ENCODE measurements around the gene INTS7.

The INTS7 gene

DNA sequence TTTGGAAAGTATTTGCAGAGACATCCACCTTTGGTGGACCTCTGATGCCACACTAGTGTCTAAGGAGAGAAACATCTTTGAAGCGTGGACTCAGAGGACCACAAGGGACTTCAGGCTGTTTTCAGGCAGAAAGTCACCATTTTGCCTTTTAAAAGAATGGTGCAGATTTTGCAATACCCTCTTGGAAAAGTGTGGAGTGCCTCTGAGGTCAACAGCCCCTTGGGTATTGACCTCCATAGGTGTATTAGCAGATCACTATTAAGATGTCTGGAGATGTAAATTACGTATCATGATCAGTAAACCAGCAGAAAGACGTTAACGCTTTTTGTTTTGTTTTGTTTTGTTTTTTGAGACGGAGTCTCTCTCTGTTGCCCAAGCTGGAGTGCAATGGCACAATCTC lies 87.0 kb downstream of the INTS7 start:
- no peaks in the 10 kb centered on the region for H3K27me3 ChIP-seq (ENCODE audit: control insufficient read depth in 1 of 2, insufficient read depth in 1 of 2, low read length in 2 of 2)
- no peak overlapping the region for H3K4me2 ChIP-seq (ENCODE audit: low read length, poor library complexity, severe bottlenecking)
- H3K36me3 ChIP-seq (ENCODE audit: control insufficient read depth in 1 of 2, insufficient read depth in 2 of 2, low read depth in 1 of 2, low read length in 2 of 2), result peaks cover 0 to 24% of the 10 kb centered on the region in 2 experiments
- H4K91ac ChIP-seq (ENCODE audit: low read length), result no peak overlapping the region
- no peak overlapping the region for H3K23ac ChIP-seq (ENCODE audit: low read length in 2 of 2)
- H3K14ac ChIP-seq (ENCODE audit: low read length in 2 of 2), result no peak overlapping the region
- H3K27ac ChIP-seq (ENCODE audit: low read length, poor library complexity, severe bottlenecking), result no peak overlapping the region
- 97% methylated on average over 5 of the region's 5 CpGs for WGBS
- H2AK5ac ChIP-seq (ENCODE audit: low read length, severe bottlenecking), result no peak overlapping the region
- H3K9me3 ChIP-seq (ENCODE audit: control insufficient read depth, low read length), result no peaks in the 10 kb centered on the region
- H2BK15ac ChIP-seq (ENCODE audit: low read depth, poor library complexity, severe bottlenecking), result no peak overlapping the region
- no peak overlapping the region for H2BK5ac ChIP-seq (ENCODE audit: low read depth, low read length, poor library complexity, severe bottlenecking)
- no peak overlapping the region for H4K8ac ChIP-seq (ENCODE audit: low read length)
- no peak overlapping the region for H2BK12ac ChIP-seq (ENCODE audit: low read length in 2 of 2)
- no peak overlapping the region for H3K4me3 ChIP-seq (ENCODE audit: insufficient read depth in 1 of 2, low read depth in 1 of 2, low read length in 2 of 2)
- DNase-seq, result no peak
- peaks cover 10% of the 10 kb centered on the region for H3K4me1 ChIP-seq (ENCODE audit: control insufficient read depth, insufficient read depth, low read depth, low read length)
- H3K9ac ChIP-seq (ENCODE audit: low read length), result no peak overlapping the region
- no peak overlapping the region for H2BK120ac ChIP-seq (ENCODE audit: low read depth, low read length)
- H3K79me1 ChIP-seq (replicated peaks; ENCODE audit: low read length, poor library complexity, severe bottlenecking), result no peaks in the 10 kb centered on the region
- no peak overlapping the region for H3K18ac ChIP-seq (ENCODE audit: low read depth in 1 of 2, low read length in 2 of 2)
- no peak overlapping the region for H3K4ac ChIP-seq (ENCODE audit: low read depth in 1 of 2, low read length in 2 of 2)
- no peak overlapping the region for H2AFZ ChIP-seq (ENCODE audit: low read depth, low read length)

GRCh38 chr1:211947396-211948295 lies 87.7 kb downstream of the INTS7 start:
- no peak overlapping the region for H3K18ac ChIP-seq (ENCODE audit: low read depth in 1 of 2, low read length in 2 of 2)
- no peak for DNase-seq
- no peaks in the 10 kb centered on the region for H3K27me3 ChIP-seq (ENCODE audit: control insufficient read depth in 1 of 2, insufficient read depth in 1 of 2, low read length in 2 of 2)
- H2AK5ac ChIP-seq (ENCODE audit: low read length, severe bottlenecking), result no peak overlapping the region
- no peak overlapping the region for H2BK12ac ChIP-seq (ENCODE audit: low read length in 2 of 2)
- H3K4ac ChIP-seq (ENCODE audit: low read depth in 1 of 2, low read length in 2 of 2), result no peak overlapping the region
- no peak overlapping the region for H3K14ac ChIP-seq (ENCODE audit: low read length in 2 of 2)
- H3K27ac ChIP-seq (ENCODE audit: low read length, poor library complexity, severe bottlenecking), result no peak overlapping the region
- H3K4me2 ChIP-seq (ENCODE audit: low read length, poor library complexity, severe bottlenecking), result no peak overlapping the region
- H3K4me3 ChIP-seq (ENCODE audit: insufficient read depth in 1 of 2, low read depth in 1 of 2, low read length in 2 of 2), result no peak overlapping the region
- H2BK15ac ChIP-seq (ENCODE audit: low read depth, poor library complexity, severe bottlenecking), result no peak overlapping the region
- 67% methylated on average over 10 of the region's 11 CpGs for WGBS
- no peak overlapping the region for H2BK5ac ChIP-seq (ENCODE audit: low read depth, low read length, poor library complexity, severe bottlenecking)
- H2AFZ ChIP-seq (ENCODE audit: low read depth, low read length), result no peak overlapping the region
- peaks cover 0 to 28% of the 10 kb centered on the region in 2 experiments for H3K36me3 ChIP-seq (ENCODE audit: control insufficient read depth in 1 of 2, insufficient read depth in 2 of 2, low read depth in 1 of 2, low read length in 2 of 2)
- H4K91ac ChIP-seq (ENCODE audit: low read length), result no peak overlapping the region
- H3K9ac ChIP-seq (ENCODE audit: low read length), result no peak overlapping the region
- no peak overlapping the region for H3K23ac ChIP-seq (ENCODE audit: low read length in 2 of 2)
- H4K8ac ChIP-seq (ENCODE audit: low read length), result no peak overlapping the region
- no peaks in the 10 kb centered on the region for H3K9me3 ChIP-seq (ENCODE audit: control insufficient read depth, low read length)
- H3K4me1 ChIP-seq (ENCODE audit: control insufficient read depth, insufficient read depth, low read depth, low read length), result peaks cover 10% of the 10 kb centered on the region
- no peak overlapping the region for H2BK120ac ChIP-seq (ENCODE audit: low read depth, low read length)
- no peaks in the 10 kb centered on the region for H3K79me1 ChIP-seq (replicated peaks; ENCODE audit: low read length, poor library complexity, severe bottlenecking)

DNA sequence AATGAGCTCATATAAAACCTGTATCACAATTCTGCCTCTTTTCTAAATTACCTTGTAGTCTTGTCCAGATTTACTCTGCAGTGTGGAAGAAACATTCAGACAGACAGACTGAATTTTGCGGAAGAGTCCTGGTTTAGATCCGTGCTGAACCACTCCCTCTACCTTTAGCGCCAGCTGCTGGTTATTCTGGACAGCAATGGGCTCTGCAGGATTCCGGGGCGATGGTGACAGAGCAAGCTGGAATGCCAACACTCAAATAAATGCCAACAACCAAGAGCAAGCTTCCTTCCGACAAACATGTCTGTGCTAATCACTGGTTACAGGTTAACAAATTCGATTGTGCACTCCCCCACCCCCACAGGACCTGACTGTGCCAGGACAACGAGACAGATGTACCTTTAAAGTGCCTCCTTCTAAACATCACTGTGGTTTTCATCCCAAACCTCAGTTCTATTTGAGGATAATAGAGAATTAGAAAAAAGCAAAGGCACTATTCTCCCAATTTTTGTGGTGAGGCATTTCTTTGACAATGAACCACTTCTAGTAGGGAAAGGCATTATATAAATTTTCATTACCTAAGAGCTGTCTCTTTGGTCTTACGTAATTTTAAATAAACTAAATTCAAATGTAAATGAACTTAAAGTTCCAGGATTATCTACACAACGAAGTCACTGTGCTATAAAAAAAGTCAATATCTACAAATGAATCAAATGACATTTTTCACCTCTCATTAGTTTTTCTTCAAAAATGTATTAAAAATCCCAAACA lies 90.4 kb downstream of the INTS7 start:
- H2AFZ ChIP-seq (ENCODE audit: low read depth, low read length), result no peak overlapping the region
- H3K14ac ChIP-seq (ENCODE audit: low read length in 2 of 2), result no peak overlapping the region
- H2BK120ac ChIP-seq (ENCODE audit: low read depth, low read length), result no peak overlapping the region
- H3K4ac ChIP-seq (ENCODE audit: low read depth in 1 of 2, low read length in 2 of 2), result no peak overlapping the region
- H3K18ac ChIP-seq (ENCODE audit: low read depth in 1 of 2, low read length in 2 of 2), result no peak overlapping the region
- H3K4me2 ChIP-seq (ENCODE audit: low read length, poor library complexity, severe bottlenecking), result no peak overlapping the region
- H3K4me3 ChIP-seq (ENCODE audit: insufficient read depth in 1 of 2, low read depth in 1 of 2, low read length in 2 of 2), result no peak overlapping the region
- H3K79me1 ChIP-seq (replicated peaks; ENCODE audit: low read length, poor library complexity, severe bottlenecking), result no peaks in the 10 kb centered on the region
- H3K4me1 ChIP-seq (ENCODE audit: control insufficient read depth, insufficient read depth, low read depth, low read length), result peaks cover 7% of the 10 kb centered on the region
- no peaks in the 10 kb centered on the region for H3K9me3 ChIP-seq (ENCODE audit: control insufficient read depth, low read length)
- H3K36me3 ChIP-seq (ENCODE audit: control insufficient read depth in 1 of 2, insufficient read depth in 2 of 2, low read depth in 1 of 2, low read length in 2 of 2), result peaks cover 4 to 28% of the 10 kb centered on the region in 2 experiments
- peak; percentile 34 for DNase-seq
- no peaks in the 10 kb centered on the region for H3K27me3 ChIP-seq (ENCODE audit: control insufficient read depth in 1 of 2, insufficient read depth in 1 of 2, low read length in 2 of 2)
- no peak overlapping the region for H3K23ac ChIP-seq (ENCODE audit: low read length in 2 of 2)
- no peak overlapping the region for H4K8ac ChIP-seq (ENCODE audit: low read length)
- H2BK15ac ChIP-seq (ENCODE audit: low read depth, poor library complexity, severe bottlenecking), result no peak overlapping the region
- 70% methylated on average over 8 of the region's 10 CpGs for WGBS
- no peak overlapping the region for H2BK5ac ChIP-seq (ENCODE audit: low read depth, low read length, poor library complexity, severe bottlenecking)
- peak overlapping the region; percentile 41 for H3K27ac ChIP-seq (ENCODE audit: low read length, poor library complexity, severe bottlenecking)
- H2AK5ac ChIP-seq (ENCODE audit: low read length, severe bottlenecking), result no peak overlapping the region
- no peak overlapping the region for H3K9ac ChIP-seq (ENCODE audit: low read length)
- no peak overlapping the region for H4K91ac ChIP-seq (ENCODE audit: low read length)
- H2BK12ac ChIP-seq (ENCODE audit: low read length in 2 of 2), result peak overlapping the region in 1 of 2 experiments; percentile 24

DNA sequence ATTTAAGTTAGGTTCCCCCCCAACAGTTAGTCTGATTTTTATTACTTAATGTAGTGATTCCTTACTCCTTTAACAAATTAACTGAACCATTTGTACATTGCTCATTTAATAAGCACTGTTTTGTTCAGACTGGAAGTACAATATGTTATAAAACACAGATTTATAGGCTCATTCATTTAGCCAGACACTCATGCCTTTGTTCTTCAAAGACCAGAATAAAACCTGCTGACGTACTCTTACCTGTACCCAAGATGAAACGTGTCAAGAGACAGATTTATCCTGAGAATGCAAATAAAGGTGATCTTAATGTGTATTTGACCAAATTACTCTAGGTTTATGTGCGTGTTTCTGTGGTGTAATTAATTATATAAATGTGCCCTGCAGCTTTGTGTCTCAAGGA lies 92.8 kb downstream of the INTS7 start:
- H3K36me3 ChIP-seq (ENCODE audit: control insufficient read depth in 1 of 2, insufficient read depth in 2 of 2, low read depth in 1 of 2, low read length in 2 of 2), result peaks cover 4 to 28% of the 10 kb centered on the region in 2 experiments
- H3K4me2 ChIP-seq (ENCODE audit: low read length, poor library complexity, severe bottlenecking), result no peak overlapping the region
- no peak overlapping the region for H4K91ac ChIP-seq (ENCODE audit: low read length)
- H2BK15ac ChIP-seq (ENCODE audit: low read depth, poor library complexity, severe bottlenecking), result no peak overlapping the region
- no peak overlapping the region for H4K8ac ChIP-seq (ENCODE audit: low read length)
- no peak overlapping the region for H2AFZ ChIP-seq (ENCODE audit: low read depth, low read length)
- H3K79me1 ChIP-seq (replicated peaks; ENCODE audit: low read length, poor library complexity, severe bottlenecking), result no peaks in the 10 kb centered on the region
- H3K27me3 ChIP-seq (ENCODE audit: control insufficient read depth in 1 of 2, insufficient read depth in 1 of 2, low read length in 2 of 2), result no peaks in the 10 kb centered on the region
- no peak overlapping the region for H3K4me3 ChIP-seq (ENCODE audit: insufficient read depth in 1 of 2, low read depth in 1 of 2, low read length in 2 of 2)
- H3K9me3 ChIP-seq (ENCODE audit: control insufficient read depth, low read length), result no peaks in the 10 kb centered on the region
- H2BK120ac ChIP-seq (ENCODE audit: low read depth, low read length), result no peak overlapping the region
- DNase-seq, result no peak
- H2BK5ac ChIP-seq (ENCODE audit: low read depth, low read length, poor library complexity, severe bottlenecking), result no peak overlapping the region
- peaks cover 7% of the 10 kb centered on the region for H3K4me1 ChIP-seq (ENCODE audit: control insufficient read depth, insufficient read depth, low read depth, low read length)
- H3K18ac ChIP-seq (ENCODE audit: low read depth in 1 of 2, low read length in 2 of 2), result no peak overlapping the region
- no peak overlapping the region for H2AK5ac ChIP-seq (ENCODE audit: low read length, severe bottlenecking)
- no peak overlapping the region for H3K27ac ChIP-seq (ENCODE audit: low read length, poor library complexity, severe bottlenecking)
- H2BK12ac ChIP-seq (ENCODE audit: low read length in 2 of 2), result no peak overlapping the region
- H3K9ac ChIP-seq (ENCODE audit: low read length), result no peak overlapping the region
- H3K4ac ChIP-seq (ENCODE audit: low read depth in 1 of 2, low read length in 2 of 2), result no peak overlapping the region
- no peak overlapping the region for H3K14ac ChIP-seq (ENCODE audit: low read length in 2 of 2)
- no peak overlapping the region for H3K23ac ChIP-seq (ENCODE audit: low read length in 2 of 2)
- WGBS, result 100% methylated on average over 3 of the region's 3 CpGs
